WTC11 (cell line): ENCODE results near the gene CYP27A1. TPM values are rescaled to one million over a fixed set of nuclear protein-coding genes. Genes with fewer than 3 reads are reported as not detected.

Source experiments
- ATAC-seq: fragments of 200-7000 bp; cut with Tn5 transposase; 2 replicates; pipeline ENCODE4 v1.10.0; 2021; ENCODE audit warnings: mild to moderate bottlenecking, moderate library complexity
- CTCF ChIA-PET: fragments of 300-600 bp; sonication (Branson Sonifier 250); formaldehyde crosslinking; loops from one replicate; lab custom pipeline; 2021; ENCODE audit warnings: antibody characterized with exemption; lab: Charles Lee
- POLR2A ChIA-PET: fragments of 350-600 bp; sonication (Branson Sonifier 250); formaldehyde crosslinking; loops from one replicate; lab custom pipeline; 2021; ENCODE audit warnings: antibody characterized with exemption; lab: Charles Lee
- DNase-seq: peaks from one replicate; pipeline ENCODE4 v3.0.0; 2021; ENCODE audit warnings: low spot score
- H3K27ac Mint-ChIP-seq: 2 replicates; pipeline ENCODE4 v1.8.0; 2021; ENCODE audit warnings: mixed read lengths
- H3K27me3 Mint-ChIP-seq: 2 replicates; pipeline ENCODE4 v1.8.0; 2021; ENCODE audit warnings: low read depth, mild to moderate bottlenecking, moderate library complexity, mixed read lengths
- H3K36me3 Mint-ChIP-seq: 2 replicates; pipeline ENCODE4 v1.8.0; 2021; ENCODE audit warnings: mixed read lengths
- H3K4me1 Mint-ChIP-seq: 2 replicates; pipeline ENCODE4 v1.8.0; 2022; ENCODE audit warnings: mixed read lengths
- H3K4me3 Mint-ChIP-seq: 2 replicates; pipeline ENCODE4 v1.8.0; 2021; ENCODE audit warnings: mild to moderate bottlenecking, moderate library complexity, mixed read lengths
- H3K9me3 Mint-ChIP-seq: 2 replicates; pipeline ENCODE4 v1.8.0; 2021; ENCODE audit warnings: mixed read lengths
- ESRRA ChIP-seq: sonication (generic); formaldehyde crosslinking; IDR thresholded peaks from 2 replicates; pipeline ENCODE4 v1.8.1; 2022; ENCODE audit warnings: mild to moderate bottlenecking, missing genetic modification reagents, borderline replicate concordance
- MXD4 ChIP-seq: fragments of 250-450 bp; sonication (Bioruptor Pico); IDR thresholded peaks from 2 replicates; pipeline ENCODE4 v1.8.0; 2021; ENCODE audit warnings: mild to moderate bottlenecking, moderate library complexity, borderline replicate concordance
- NFE2L1 ChIP-seq: sonication (generic); formaldehyde crosslinking; IDR thresholded peaks from 2 replicates; pipeline ENCODE4 v1.8.1; 2023; ENCODE audit warnings: missing genetic modification reagents
- RORB ChIP-seq: fragments of 250-450 bp; sonication (Bioruptor Pico); IDR thresholded peaks from 2 replicates; pipeline ENCODE4 v1.9.0; 2021; ENCODE audit warnings: mild to moderate bottlenecking
- ZBTB21 ChIP-seq: sonication (generic); formaldehyde crosslinking; IDR thresholded peaks from 2 replicates; pipeline ENCODE4 v1.8.1; 2023; ENCODE audit warnings: mild to moderate bottlenecking, missing genetic modification reagents, borderline replicate concordance
- ZNF232 ChIP-seq: sonication (generic); formaldehyde crosslinking; IDR thresholded peaks from 2 replicates; pipeline ENCODE4 v1.8.0; 2022; ENCODE audit warnings: mild to moderate bottlenecking, missing genetic modification reagents
- ZNF396 ChIP-seq: fragments of 250-450 bp; sonication (Bioruptor Pico); IDR thresholded peaks from 2 replicates; pipeline ENCODE4 v1.8.0; 2021; ENCODE audit warnings: mild to moderate bottlenecking, moderate library complexity, borderline replicate concordance
- ZNF423 ChIP-seq: fragments of 250-450 bp; sonication (Bioruptor Pico); IDR thresholded peaks from 2 replicates; pipeline ENCODE4 v2.1.2; 2022; ENCODE audit warnings: mild to moderate bottlenecking, moderate library complexity
- total RNA-seq: library from RNA; stranded (reverse); gene quantifications from 3 replicates; pipeline ENCODE4 v1.2.3, GENCODE V29; 2021
- TF ChIP-seq, protein P1 (sequence below): sonication (generic); formaldehyde crosslinking; IDR thresholded peaks from 2 replicates; pipeline ENCODE4 v1.8.0; 2022; ENCODE audit warnings: mild to moderate bottlenecking, missing genetic modification reagents
- TF ChIP-seq, protein P2 (sequence below): fragments of 250-450 bp; sonication (Bioruptor Pico); IDR thresholded peaks from 2 replicates; pipeline ENCODE4 v1.9.0; 2021; ENCODE audit warnings: mild to moderate bottlenecking, borderline replicate concordance
- TF ChIP-seq, protein P3 (sequence below): sonication (generic); formaldehyde crosslinking; conservative IDR thresholded peaks from 2 replicates; pipeline ENCODE4 v1.8.1; 2022; ENCODE audit warnings: mild to moderate bottlenecking, missing genetic modification reagents
- TF ChIP-seq, protein P4 (sequence below): sonication (generic); formaldehyde crosslinking; IDR thresholded peaks from 2 replicates; pipeline ENCODE4 v1.8.1; 2023; ENCODE audit warnings: mild to moderate bottlenecking, moderate library complexity, missing genetic modification reagents
- TF ChIP-seq, protein P5 (sequence below): sonication (generic); formaldehyde crosslinking; IDR thresholded peaks from 2 replicates; pipeline ENCODE4 v1.8.1; 2023; ENCODE audit warnings: mild to moderate bottlenecking, missing genetic modification reagents, borderline replicate concordance
- TF ChIP-seq, protein P6 (sequence below): fragments of 250-450 bp; sonication (Bioruptor Pico); IDR thresholded peaks from 2 replicates; pipeline ENCODE4 v1.9.0; 2021; ENCODE audit warnings: mild to moderate bottlenecking

The CYP27A1 gene
- total RNA-seq, 1 experiment from 2014 or later: 5.6 TPM

DNA sequence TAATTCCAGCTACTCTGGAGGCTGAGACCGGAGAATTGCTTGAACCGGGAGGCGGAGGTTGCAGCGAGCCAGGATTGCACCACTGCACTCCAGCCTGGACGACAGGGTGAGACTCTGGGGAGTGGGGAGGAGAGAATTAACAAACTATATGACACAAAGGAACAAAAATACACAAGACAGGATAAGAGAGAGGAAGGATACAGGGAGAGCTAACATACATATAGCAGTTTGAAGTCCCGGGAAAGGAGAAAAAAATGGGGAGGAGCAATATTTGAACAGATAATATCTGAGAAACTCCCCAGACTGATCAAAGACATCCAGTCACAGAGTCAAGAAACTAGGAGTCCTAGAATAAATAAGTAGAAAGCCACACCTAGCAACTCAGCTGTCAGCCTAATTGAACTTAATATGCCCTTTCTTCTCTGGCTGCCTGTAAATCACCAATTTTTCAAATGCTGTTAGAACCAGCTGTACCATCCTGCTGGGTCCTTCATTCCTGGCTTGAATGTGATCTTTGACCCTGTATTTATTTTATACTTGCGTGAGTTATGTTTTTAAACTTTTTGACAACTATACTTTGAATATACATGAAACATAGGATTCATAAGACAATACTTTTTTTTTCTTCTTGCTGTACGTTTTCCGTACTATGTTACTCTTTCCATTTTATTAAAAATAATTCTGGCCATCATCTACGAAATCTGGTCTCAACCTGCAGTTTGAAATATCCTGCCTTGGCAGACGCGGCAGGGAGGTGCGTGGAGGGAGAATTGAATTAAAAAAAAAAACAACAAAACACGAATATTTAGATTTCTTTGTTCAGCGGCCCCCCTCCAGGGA lies 876 bp upstream of the CYP27A1 start:
- Mint-ChIP-seq H3K27me3 (peaks cover 61% of the 10 kb centered on the region), H3K9me3 (peaks cover 17% of the 10 kb centered on the region), H3K27ac (no peak overlapping the region), H3K36me3 (peaks cover 8% of the 10 kb centered on the region), H3K4me3 (peak overlapping the region; percentile 86), H3K4me1 (peaks cover 17% of the 10 kb centered on the region)
- DNase-seq (no peak), ATAC-seq (no peak)
- ChIA-PET POLR2A (interaction anchor here (0.6 kb wide), 1 partner anchor 50 kb away, joined by 3 read pairs; no protein-coding TSS in a partner anchor), CTCF (interaction anchor here (1.1 to 2.3 kb wide), 5 partner anchors 12 to 70 kb away, joined by 3 to 18 read pairs (median 3); partner anchors contain the start of gene TTLL4)
- TF ChIP-seq RORB (CRISPR knock-in tag) (no peak), MXD4 (CRISPR knock-in tag) (no peak)

DNA sequence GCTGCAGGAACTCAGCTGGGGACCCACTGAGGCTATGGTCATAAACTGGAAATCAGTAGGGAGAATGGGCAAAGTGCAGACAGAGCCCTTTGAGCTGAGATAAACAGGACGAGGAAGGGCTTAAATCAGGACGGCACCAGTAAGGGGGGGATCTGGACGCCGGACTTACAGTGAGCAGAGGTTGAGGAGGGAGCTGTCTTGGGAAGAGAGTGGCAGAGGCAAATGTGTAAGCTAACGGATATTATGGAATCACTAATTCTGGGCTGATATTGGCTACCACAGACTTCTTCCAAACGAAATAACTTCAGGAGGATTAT lies 539 bp downstream of the CYP27A1 start:
- Mint-ChIP-seq H3K9me3 (peaks cover 5% of the 10 kb centered on the region), H3K4me3 (peak overlapping the region; percentile 86), H3K4me1 (peaks cover 17% of the 10 kb centered on the region), H3K27me3 (peaks cover 54% of the 10 kb centered on the region), H3K27ac (no peak overlapping the region), H3K36me3 (peaks cover under 1% of the 10 kb centered on the region)
- POLR2A ChIA-PET: interaction anchor here (0.7 kb wide), 1 partner anchor 814 kb away, joined by 8 read pairs; no protein-coding TSS in a partner anchor
- TF ChIP-seq, protein P1, sequence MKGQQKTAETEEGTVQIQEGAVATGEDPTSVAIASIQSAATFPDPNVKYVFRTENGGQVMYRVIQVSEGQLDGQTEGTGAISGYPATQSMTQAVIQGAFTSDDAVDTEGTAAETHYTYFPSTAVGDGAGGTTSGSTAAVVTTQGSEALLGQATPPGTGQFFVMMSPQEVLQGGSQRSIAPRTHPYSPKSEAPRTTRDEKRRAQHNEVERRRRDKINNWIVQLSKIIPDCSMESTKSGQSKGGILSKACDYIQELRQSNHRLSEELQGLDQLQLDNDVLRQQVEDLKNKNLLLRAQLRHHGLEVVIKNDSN (CRISPR knock-in tag): no peak
- TF ChIP-seq NFE2L1 (CRISPR knock-in tag) (no peak), ESRRA (CRISPR knock-in tag) (no peak), ZNF423 (CRISPR knock-in tag) (no peak), ZBTB21 (no peak)
- TF ChIP-seq, protein P2, sequence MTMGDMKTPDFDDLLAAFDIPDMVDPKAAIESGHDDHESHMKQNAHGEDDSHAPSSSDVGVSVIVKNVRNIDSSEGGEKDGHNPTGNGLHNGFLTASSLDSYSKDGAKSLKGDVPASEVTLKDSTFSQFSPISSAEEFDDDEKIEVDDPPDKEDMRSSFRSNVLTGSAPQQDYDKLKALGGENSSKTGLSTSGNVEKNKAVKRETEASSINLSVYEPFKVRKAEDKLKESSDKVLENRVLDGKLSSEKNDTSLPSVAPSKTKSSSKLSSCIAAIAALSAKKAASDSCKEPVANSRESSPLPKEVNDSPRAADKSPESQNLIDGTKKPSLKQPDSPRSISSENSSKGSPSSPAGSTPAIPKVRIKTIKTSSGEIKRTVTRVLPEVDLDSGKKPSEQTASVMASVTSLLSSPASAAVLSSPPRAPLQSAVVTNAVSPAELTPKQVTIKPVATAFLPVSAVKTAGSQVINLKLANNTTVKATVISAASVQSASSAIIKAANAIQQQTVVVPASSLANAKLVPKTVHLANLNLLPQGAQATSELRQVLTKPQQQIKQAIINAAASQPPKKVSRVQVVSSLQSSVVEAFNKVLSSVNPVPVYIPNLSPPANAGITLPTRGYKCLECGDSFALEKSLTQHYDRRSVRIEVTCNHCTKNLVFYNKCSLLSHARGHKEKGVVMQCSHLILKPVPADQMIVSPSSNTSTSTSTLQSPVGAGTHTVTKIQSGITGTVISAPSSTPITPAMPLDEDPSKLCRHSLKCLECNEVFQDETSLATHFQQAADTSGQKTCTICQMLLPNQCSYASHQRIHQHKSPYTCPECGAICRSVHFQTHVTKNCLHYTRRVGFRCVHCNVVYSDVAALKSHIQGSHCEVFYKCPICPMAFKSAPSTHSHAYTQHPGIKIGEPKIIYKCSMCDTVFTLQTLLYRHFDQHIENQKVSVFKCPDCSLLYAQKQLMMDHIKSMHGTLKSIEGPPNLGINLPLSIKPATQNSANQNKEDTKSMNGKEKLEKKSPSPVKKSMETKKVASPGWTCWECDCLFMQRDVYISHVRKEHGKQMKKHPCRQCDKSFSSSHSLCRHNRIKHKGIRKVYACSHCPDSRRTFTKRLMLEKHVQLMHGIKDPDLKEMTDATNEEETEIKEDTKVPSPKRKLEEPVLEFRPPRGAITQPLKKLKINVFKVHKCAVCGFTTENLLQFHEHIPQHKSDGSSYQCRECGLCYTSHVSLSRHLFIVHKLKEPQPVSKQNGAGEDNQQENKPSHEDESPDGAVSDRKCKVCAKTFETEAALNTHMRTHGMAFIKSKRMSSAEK: no peak
- TF ChIP-seq, protein P3, sequence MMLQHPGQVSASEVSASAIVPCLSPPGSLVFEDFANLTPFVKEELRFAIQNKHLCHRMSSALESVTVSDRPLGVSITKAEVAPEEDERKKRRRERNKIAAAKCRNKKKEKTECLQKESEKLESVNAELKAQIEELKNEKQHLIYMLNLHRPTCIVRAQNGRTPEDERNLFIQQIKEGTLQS (CRISPR knock-in tag): no peak
- TF ChIP-seq, protein P4, sequence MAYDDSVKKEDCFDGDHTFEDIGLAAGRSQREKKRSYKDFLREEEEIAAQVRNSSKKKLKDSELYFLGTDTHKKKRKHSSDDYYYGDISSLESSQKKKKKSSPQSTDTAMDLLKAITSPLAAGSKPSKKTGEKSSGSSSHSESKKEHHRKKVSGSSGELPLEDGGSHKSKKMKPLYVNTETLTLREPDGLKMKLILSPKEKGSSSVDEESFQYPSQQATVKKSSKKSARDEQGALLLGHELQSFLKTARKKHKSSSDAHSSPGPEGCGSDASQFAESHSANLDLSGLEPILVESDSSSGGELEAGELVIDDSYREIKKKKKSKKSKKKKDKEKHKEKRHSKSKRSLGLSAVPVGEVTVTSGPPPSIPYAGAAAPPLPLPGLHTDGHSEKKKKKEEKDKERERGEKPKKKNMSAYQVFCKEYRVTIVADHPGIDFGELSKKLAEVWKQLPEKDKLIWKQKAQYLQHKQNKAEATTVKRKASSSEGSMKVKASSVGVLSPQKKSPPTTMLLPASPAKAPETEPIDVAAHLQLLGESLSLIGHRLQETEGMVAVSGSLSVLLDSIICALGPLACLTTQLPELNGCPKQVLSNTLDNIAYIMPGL (CRISPR knock-in tag): no peak
- peak; percentile 43 for ATAC-seq
- CTCF ChIA-PET: interaction anchor here (1.0 to 2.3 kb wide), 8 partner anchors 11 to 198 kb away, joined by 3 to 18 read pairs (median 4); partner anchors contain the start of gene TTLL4
- DNase-seq: no peak

DNA sequence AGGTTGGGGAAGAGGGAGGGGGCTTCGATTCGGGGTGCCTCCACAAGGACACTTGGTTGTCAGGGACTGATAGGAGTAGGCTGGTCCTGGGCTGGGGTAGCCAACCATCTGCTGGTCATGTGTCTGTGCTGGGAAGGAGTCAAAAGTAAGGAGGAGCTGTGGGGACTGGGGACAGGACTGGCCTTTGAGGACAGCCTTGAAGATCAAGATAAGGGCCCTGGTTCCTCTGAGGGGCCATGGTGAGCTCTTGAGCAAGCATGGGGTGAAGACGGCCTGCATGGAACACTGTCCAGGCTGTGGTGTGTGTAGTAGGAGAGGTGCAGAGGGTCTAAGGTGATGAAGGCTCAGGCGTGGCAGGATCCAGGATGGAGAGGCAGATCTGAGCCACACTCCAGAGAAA lies 1.7 kb downstream of the CYP27A1 start:
- ChIA-PET CTCF (interaction anchor here (1.0 kb wide), 1 partner anchor 196 kb away, joined by 4 read pairs; no protein-coding TSS in a partner anchor), POLR2A (no interaction called here)
- H3K4me3 Mint-ChIP-seq: no peak overlapping the region
- no peaks in the 10 kb centered on the region for H3K9me3 Mint-ChIP-seq
- ATAC-seq (no peak), DNase-seq (no peak)
- H3K36me3 Mint-ChIP-seq: no peaks in the 10 kb centered on the region
- H3K4me1 Mint-ChIP-seq: peaks cover 17% of the 10 kb centered on the region
- no peak overlapping the region for H3K27ac Mint-ChIP-seq
- peaks cover 53% of the 10 kb centered on the region for H3K27me3 Mint-ChIP-seq
- no peak for TF ChIP-seq ZNF396 (CRISPR knock-in tag)
- no peak for TF ChIP-seq ZNF232 (CRISPR knock-in tag)
- TF ChIP-seq, protein P5, sequence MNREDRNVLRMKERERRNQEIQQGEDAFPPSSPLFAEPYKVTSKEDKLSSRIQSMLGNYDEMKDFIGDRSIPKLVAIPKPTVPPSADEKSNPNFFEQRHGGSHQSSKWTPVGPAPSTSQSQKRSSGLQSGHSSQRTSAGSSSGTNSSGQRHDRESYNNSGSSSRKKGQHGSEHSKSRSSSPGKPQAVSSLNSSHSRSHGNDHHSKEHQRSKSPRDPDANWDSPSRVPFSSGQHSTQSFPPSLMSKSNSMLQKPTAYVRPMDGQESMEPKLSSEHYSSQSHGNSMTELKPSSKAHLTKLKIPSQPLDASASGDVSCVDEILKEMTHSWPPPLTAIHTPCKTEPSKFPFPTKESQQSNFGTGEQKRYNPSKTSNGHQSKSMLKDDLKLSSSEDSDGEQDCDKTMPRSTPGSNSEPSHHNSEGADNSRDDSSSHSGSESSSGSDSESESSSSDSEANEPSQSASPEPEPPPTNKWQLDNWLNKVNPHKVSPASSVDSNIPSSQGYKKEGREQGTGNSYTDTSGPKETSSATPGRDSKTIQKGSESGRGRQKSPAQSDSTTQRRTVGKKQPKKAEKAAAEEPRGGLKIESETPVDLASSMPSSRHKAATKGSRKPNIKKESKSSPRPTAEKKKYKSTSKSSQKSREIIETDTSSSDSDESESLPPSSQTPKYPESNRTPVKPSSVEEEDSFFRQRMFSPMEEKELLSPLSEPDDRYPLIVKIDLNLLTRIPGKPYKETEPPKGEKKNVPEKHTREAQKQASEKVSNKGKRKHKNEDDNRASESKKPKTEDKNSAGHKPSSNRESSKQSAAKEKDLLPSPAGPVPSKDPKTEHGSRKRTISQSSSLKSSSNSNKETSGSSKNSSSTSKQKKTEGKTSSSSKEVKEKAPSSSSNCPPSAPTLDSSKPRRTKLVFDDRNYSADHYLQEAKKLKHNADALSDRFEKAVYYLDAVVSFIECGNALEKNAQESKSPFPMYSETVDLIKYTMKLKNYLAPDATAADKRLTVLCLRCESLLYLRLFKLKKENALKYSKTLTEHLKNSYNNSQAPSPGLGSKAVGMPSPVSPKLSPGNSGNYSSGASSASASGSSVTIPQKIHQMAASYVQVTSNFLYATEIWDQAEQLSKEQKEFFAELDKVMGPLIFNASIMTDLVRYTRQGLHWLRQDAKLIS (CRISPR knock-in tag): no peak
- TF ChIP-seq, protein P6, sequence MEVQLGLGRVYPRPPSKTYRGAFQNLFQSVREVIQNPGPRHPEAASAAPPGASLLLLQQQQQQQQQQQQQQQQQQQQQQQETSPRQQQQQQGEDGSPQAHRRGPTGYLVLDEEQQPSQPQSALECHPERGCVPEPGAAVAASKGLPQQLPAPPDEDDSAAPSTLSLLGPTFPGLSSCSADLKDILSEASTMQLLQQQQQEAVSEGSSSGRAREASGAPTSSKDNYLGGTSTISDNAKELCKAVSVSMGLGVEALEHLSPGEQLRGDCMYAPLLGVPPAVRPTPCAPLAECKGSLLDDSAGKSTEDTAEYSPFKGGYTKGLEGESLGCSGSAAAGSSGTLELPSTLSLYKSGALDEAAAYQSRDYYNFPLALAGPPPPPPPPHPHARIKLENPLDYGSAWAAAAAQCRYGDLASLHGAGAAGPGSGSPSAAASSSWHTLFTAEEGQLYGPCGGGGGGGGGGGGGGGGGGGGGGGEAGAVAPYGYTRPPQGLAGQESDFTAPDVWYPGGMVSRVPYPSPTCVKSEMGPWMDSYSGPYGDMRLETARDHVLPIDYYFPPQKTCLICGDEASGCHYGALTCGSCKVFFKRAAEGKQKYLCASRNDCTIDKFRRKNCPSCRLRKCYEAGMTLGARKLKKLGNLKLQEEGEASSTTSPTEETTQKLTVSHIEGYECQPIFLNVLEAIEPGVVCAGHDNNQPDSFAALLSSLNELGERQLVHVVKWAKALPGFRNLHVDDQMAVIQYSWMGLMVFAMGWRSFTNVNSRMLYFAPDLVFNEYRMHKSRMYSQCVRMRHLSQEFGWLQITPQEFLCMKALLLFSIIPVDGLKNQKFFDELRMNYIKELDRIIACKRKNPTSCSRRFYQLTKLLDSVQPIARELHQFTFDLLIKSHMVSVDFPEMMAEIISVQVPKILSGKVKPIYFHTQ (CRISPR knock-in tag): no peak
